ENCODE results near the gene TMEM140. TPM values are rescaled to one million over a fixed set of nuclear protein-coding genes. Genes with fewer than 3 reads are reported as not detected.

Gene TMEM140
- total and polyA plus RNA-seq, 2 experiments from 2014 or later: 20.8 to 23.1 TPM

GRCh38 chr7:135185471-135186260 is 37.8 kb downstream of the TMEM140 start:
- no peak overlapping the region for H3K4me3 ChIP-seq
- DNase-seq (ENCODE audit: low spot score): no peak
- peaks cover 4% of the 10 kb centered on the region for H3K36me3 ChIP-seq (replicated peaks; ENCODE audit: insufficient read depth, low read depth)

DNA sequence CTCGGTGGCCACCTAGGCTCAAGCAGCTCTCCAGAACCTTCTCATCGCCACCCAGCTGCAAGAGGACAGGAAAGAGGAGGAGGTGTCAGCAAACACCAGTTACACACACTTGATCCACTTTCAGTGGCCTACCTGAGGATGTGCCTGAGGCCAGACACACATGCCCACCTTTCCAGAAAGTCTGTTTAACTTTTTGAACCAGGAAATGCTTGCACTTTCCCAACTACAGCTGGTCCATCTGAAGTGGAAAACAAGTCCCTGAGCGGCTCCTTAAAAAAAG is 38.3 kb downstream of the TMEM140 start:
- Histone ChIP-seq H4K20me1 (ENCODE audit: insufficient read depth, poor library complexity, severe bottlenecking) (no peaks in the 10 kb centered on the region), H3K9me2 (replicated peaks; ENCODE audit: insufficient read depth) (no peaks in the 10 kb centered on the region), H3K4me1 (ENCODE audit: insufficient read depth) (no peaks in the 10 kb centered on the region), H3K79me2 (no peaks in the 10 kb centered on the region), H3K36me3 (replicated peaks; ENCODE audit: insufficient read depth, low read depth) (peaks cover 4% of the 10 kb centered on the region), H3K4me2 (no peak overlapping the region), H2AFZ (no peak overlapping the region), H3K27ac (no peak overlapping the region), H3K27me3 (no peaks in the 10 kb centered on the region), H3K4me3 (no peak overlapping the region), H3K9me3 (ENCODE audit: low read depth) (peaks cover 9% of the 10 kb centered on the region)
- 97% methylated on average over 3 of the region's 3 CpGs for WGBS (ENCODE audit: low lambda C conversion rate, missing lambda C conversion rate)
- DNase-seq (ENCODE audit: low spot score): no peak
- TF ChIP-seq EZH2phosphoT487 (IDR thresholded peaks at IDR 0.05; ENCODE audit: low read depth, severe bottlenecking, unreplicated experiment) (no peak), EZH2 (IDR thresholded peaks at IDR 0.05; ENCODE audit: borderline replicate concordance) (no peak), CTCF (IDR thresholded peaks at IDR 0.05; ENCODE audit: poor library complexity) (no peak)

More at GRCh38 chr7:135185471-135186260, 37.8 kb downstream of the TMEM140 start:
- no peak for TF ChIP-seq EZH2 (IDR thresholded peaks at IDR 0.05; ENCODE audit: borderline replicate concordance)
- no peak overlapping the region for H2AFZ ChIP-seq
- no peaks in the 10 kb centered on the region for H3K79me2 ChIP-seq
- no peaks in the 10 kb centered on the region for H3K27me3 ChIP-seq
- H3K9me3 ChIP-seq (ENCODE audit: low read depth): peaks cover 14% of the 10 kb centered on the region
- no peaks in the 10 kb centered on the region for H3K9me2 ChIP-seq (replicated peaks; ENCODE audit: insufficient read depth)
- no peak overlapping the region for H3K4me2 ChIP-seq
- H3K4me1 ChIP-seq (ENCODE audit: insufficient read depth): no peaks in the 10 kb centered on the region
- WGBS (ENCODE audit: low lambda C conversion rate, missing lambda C conversion rate): 95% methylated on average over 7 of the region's 7 CpGs
- no peak overlapping the region for H3K27ac ChIP-seq
- no peaks in the 10 kb centered on the region for H4K20me1 ChIP-seq (ENCODE audit: insufficient read depth, poor library complexity, severe bottlenecking)

- Histone ChIP-seq H3K9me3 (ENCODE audit: low read depth) (peaks cover 4% of the 10 kb centered on the region), H3K4me2 (no peak overlapping the region), H4K20me1 (ENCODE audit: insufficient read depth, poor library complexity, severe bottlenecking) (no peaks in the 10 kb centered on the region), H3K9me2 (replicated peaks; ENCODE audit: insufficient read depth) (no peaks in the 10 kb centered on the region), H3K27me3 (no peaks in the 10 kb centered on the region), H2AFZ (no peak overlapping the region), H3K27ac (no peak overlapping the region), H3K4me3 (no peak overlapping the region), H3K79me2 (no peaks in the 10 kb centered on the region), H3K36me3 (replicated peaks; ENCODE audit: insufficient read depth, low read depth) (peaks cover 4% of the 10 kb centered on the region), H3K4me1 (ENCODE audit: insufficient read depth) (no peaks in the 10 kb centered on the region)
- DNase-seq (ENCODE audit: low spot score): no peak
- 97% methylated on average over 10 of the region's 12 CpGs for WGBS (ENCODE audit: low lambda C conversion rate, missing lambda C conversion rate)
- TF ChIP-seq EZH2 (IDR thresholded peaks at IDR 0.05; ENCODE audit: borderline replicate concordance) (no peak), EZH2phosphoT487 (IDR thresholded peaks at IDR 0.05; ENCODE audit: low read depth, severe bottlenecking, unreplicated experiment) (no peak)
Measured at GRCh38 chr7:135186841-135187253, 39.0 kb downstream of the TMEM140 start.

DNA sequence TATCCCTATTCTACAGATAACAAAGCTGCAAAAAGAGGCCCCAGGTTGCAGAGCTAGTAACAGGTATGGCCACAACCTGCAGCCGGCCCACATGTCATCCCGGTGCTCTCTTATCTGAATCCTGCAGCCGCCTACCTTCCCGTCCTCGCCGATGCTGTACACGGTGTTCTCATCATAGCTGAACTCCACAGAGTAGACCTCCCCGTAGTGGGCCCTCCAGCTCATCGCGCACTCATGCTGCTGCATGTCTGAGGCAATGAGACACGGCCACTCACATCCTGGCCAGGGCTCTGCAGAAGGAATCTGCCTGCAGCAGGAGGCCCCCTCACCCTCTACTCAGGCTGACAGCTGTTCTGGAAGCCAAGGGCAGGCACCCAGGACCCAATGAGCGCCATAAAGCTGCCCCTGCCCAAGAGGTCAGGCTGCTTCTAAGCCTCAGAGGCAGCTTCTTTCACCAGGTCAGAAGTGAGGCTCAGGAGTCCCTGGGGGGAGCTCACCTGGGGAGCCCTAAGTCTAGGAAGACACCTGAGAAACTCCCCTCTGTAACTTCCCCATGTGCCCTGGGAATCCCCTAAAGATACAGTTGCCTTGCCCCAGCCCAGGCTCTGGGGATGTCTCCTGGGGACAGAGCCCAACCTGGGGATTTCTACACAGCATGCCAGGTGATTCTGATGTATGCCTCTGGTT is 40.6 kb downstream of the TMEM140 start:
- TF ChIP-seq EZH2phosphoT487 (IDR thresholded peaks at IDR 0.05; ENCODE audit: low read depth, severe bottlenecking, unreplicated experiment): no peak
- TF ChIP-seq EZH2 (IDR thresholded peaks at IDR 0.05; ENCODE audit: borderline replicate concordance): no peak
- TF ChIP-seq CTCF (IDR thresholded peaks at IDR 0.05; ENCODE audit: poor library complexity): no peak
- no peaks in the 10 kb centered on the region for H3K4me1 ChIP-seq (ENCODE audit: insufficient read depth)
- H3K9me3 ChIP-seq (ENCODE audit: low read depth): no peaks in the 10 kb centered on the region
- no peaks in the 10 kb centered on the region for H3K79me2 ChIP-seq
- WGBS (ENCODE audit: low lambda C conversion rate, missing lambda C conversion rate): 95% methylated on average over 12 of the region's 12 CpGs
- peaks cover 2% of the 10 kb centered on the region for H3K36me3 ChIP-seq (replicated peaks; ENCODE audit: insufficient read depth, low read depth)
- H3K27me3 ChIP-seq: no peaks in the 10 kb centered on the region
- no peak for DNase-seq (ENCODE audit: low spot score)
- H3K27ac ChIP-seq: no peak overlapping the region
- no peak overlapping the region for H3K4me3 ChIP-seq
- no peaks in the 10 kb centered on the region for H4K20me1 ChIP-seq (ENCODE audit: insufficient read depth, poor library complexity, severe bottlenecking)
- H3K9me2 ChIP-seq (replicated peaks; ENCODE audit: insufficient read depth): no peaks in the 10 kb centered on the region
- H3K4me2 ChIP-seq: no peak overlapping the region
- no peak overlapping the region for H2AFZ ChIP-seq

Data from hepatocyte (in vitro differentiated cells).